HepG2 (cell line): ENCODE results near the gene IRF2. TPM values are rescaled to one million over a fixed set of nuclear protein-coding genes. Genes with fewer than 3 reads are reported as not detected.

Source experiments
- FOXA1 ChIP-seq, 2 experiments: fragments of 450-650 bp in 1 of 2; sonication (generic) in 1 of 2; formaldehyde crosslinking in 1 of 2; IDR thresholded peaks; 2 replicates each; pipeline versions ENCODE4 v1.4.0 to v1.6.1; 2016 to 2020; ENCODE audit warnings: missing genetic modification reagents in 1 of 2
- HOXA3 ChIP-seq: sonication (generic); formaldehyde crosslinking; IDR thresholded peaks from 2 replicates; pipeline ENCODE4 v1.5.0; 2020; ENCODE audit warnings: missing genetic modification reagents
- MEIS1 ChIP-seq: sonication (generic); formaldehyde crosslinking; IDR thresholded peaks from 2 replicates; pipeline ENCODE4 v1.9.0; 2021; ENCODE audit warnings: mild to moderate bottlenecking, missing genetic modification reagents, moderate library complexity, borderline replicate concordance
- PCBP2 ChIP-seq: fragments of 200-400 bp; formaldehyde crosslinking; optimal IDR thresholded peaks from 2 replicates; pipeline ENCODE3; 2018; ENCODE audit warnings: low read length, low read depth; ENCODE audit not compliant: poor library complexity, severe bottlenecking
- POLR2AphosphoS5 ChIP-seq: IDR thresholded peaks from 2 replicates; pipeline ENCODE4 v1.6.1; 2012; ENCODE audit warnings: low read depth, low read length
- SOX13 ChIP-seq, 3 experiments: fragments of 450-650 bp in 1 of 3; sonication (generic) in 1 of 3; formaldehyde crosslinking in 1 of 3; IDR thresholded peaks in 2 of 3; conservative IDR thresholded peaks in 1 of 3; 2 replicates each; pipeline versions ENCODE4 v1.5.0 to v1.6.1; 2016 to 2020; ENCODE audit warnings: antibody characterized with exemption in 1 of 3, mild to moderate bottlenecking in 1 of 3, missing compliant biosample characterization in 1 of 3, missing genetic modification reagents in 1 of 3, moderate library complexity in 1 of 3
- THAP11 ChIP-seq: IDR thresholded peaks from 2 replicates; pipeline ENCODE4 v1.6.1; 2016; ENCODE audit warnings: missing biosample characterization, missing genetic modification reagents
- YEATS4 ChIP-seq: sonication (generic); formaldehyde crosslinking; IDR thresholded peaks from 2 replicates; pipeline ENCODE4 v1.4.0; 2020; ENCODE audit warnings: missing genetic modification reagents, borderline replicate concordance
- ZBTB1 ChIP-seq: sonication (generic); formaldehyde crosslinking; IDR thresholded peaks from 2 replicates; pipeline ENCODE4 v1.4.0; 2020; ENCODE audit warnings: missing genetic modification reagents, borderline replicate concordance
- ZFX ChIP-seq: sonication (generic); formaldehyde crosslinking; IDR thresholded peaks from 2 replicates; pipeline ENCODE4 v1.4.0; 2020; ENCODE audit warnings: mild to moderate bottlenecking, low read depth, missing genetic modification reagents, moderate library complexity
- ZNF280D ChIP-seq: sonication (generic); formaldehyde crosslinking; IDR thresholded peaks from 2 replicates; pipeline ENCODE4 v1.5.1; 2020; ENCODE audit warnings: mild to moderate bottlenecking, missing genetic modification reagents
- ZNF609 ChIP-seq: sonication (generic); formaldehyde crosslinking; IDR thresholded peaks from 2 replicates; pipeline ENCODE4 v1.4.0; 2020; ENCODE audit warnings: mild to moderate bottlenecking, missing genetic modification reagents, borderline replicate concordance
- ZSCAN25 ChIP-seq: sonication (generic); formaldehyde crosslinking; IDR thresholded peaks from 2 replicates; pipeline ENCODE4 v1.8.0; 2022; ENCODE audit warnings: mild to moderate bottlenecking, missing genetic modification reagents
- polyA plus RNA-seq, 8 experiments: library from polyadenylated mRNA; depleted of rRNA in 3 of 8; stranded (reverse) in 7 of 8; unstranded in 1 of 8; fragments of >200 nt; fragmentation: Illumina TruSeq in 4 of 8; extraction: Trizol in 4 of 8; gene quantifications; 2 replicates each; pipeline versions ENCODE4 v1.2.1 to v1.2.3, GENCODE V29; 2011 to 2016; ENCODE audit warnings: low read depth in 4 of 8, missing spikeins in 1 of 8, mixed read lengths in 1 of 8; ENCODE audit not compliant: insufficient read depth in 1 of 8
- total RNA-seq, 5 experiments: library from RNA; depleted of rRNA; stranded (reverse); fragments of >200 nt; fragmentation: Illumina TruSeq; extraction: Trizol; gene quantifications; 2 replicates each; pipeline ENCODE4 v1.2.3, GENCODE V29; 2016; ENCODE audit warnings: low read depth in 1 of 5
- TF ChIP-seq, protein P1 (sequence below): sonication (generic); formaldehyde crosslinking; IDR thresholded peaks from 2 replicates; pipeline ENCODE4 v1.8.1; 2023; ENCODE audit warnings: mild to moderate bottlenecking, moderate library complexity, missing genetic modification reagents
- TF ChIP-seq, protein P2 (sequence below): sonication (generic); formaldehyde crosslinking; IDR thresholded peaks from 2 replicates; pipeline ENCODE4 v1.8.0; 2022; ENCODE audit warnings: mild to moderate bottlenecking, missing genetic modification reagents, borderline replicate concordance

Gene IRF2
- total and polyA plus RNA-seq, 2 of the 13 experiments (the other 11 are each of a cell fraction or from before 2014, with no cell fraction given), result 15.5 to 28.8 TPM

DNA sequence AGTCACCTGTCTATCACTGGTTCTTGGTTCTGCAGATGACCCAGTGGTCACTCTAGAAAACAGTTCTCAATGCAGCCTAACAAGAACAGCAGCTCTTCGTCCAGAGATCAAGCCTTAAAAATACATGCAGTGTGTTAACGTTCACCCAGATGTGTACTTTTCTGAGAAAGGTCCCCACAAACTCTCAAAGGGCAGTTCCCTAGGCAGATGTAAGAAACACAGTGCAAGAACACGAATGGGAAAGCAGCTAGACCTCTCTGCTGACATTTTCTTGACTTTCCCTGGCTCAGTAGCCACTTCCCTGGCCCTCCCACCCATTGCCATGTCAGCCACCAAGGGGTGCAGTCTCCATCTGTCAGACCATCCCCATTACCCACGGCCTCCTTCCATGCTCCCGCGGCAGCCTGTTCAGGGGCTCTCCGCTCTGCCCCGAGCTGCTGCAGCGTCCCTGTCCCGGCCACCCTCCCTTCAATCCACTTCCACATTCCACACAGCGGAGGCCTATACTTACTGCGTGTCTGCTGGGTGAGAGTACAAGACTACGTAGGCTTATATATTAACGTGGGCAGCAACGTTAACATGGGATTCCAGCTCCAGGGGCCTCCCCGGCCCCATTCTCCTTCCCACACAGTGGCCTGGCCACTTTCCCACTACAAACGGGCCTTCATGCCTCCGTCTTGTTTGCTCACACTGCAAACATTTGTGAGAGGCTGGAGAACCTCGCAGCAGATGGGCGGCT, 34.3 kb downstream of the IRF2 start (continued):
- TF ChIP-seq ZFX (CRISPR knock-in tag), result peak; percentile 72
- no peak for TF ChIP-seq FOXA1 (IDR thresholded peaks at IDR 0.05)
- TF ChIP-seq FOXA1 (CRISPR knock-in tag; IDR thresholded peaks at IDR 0.05), result peak; percentile 52
- TF ChIP-seq SOX13 (IDR thresholded peaks at IDR 0.05), result no peak
- TF ChIP-seq SOX13 (CRISPR knock-in tag; conservative IDR thresholded peaks at IDR 0.05 in 1 of 2, IDR thresholded peaks at IDR 0.05 in 1 of 2), result peak in 1 of 2 experiments; percentile 51; a peak in 2 of 4 replicates
- TF ChIP-seq ZBTB1 (CRISPR knock-in tag), result no peak
- peak; percentile 35; the same call in 1 of the 2 replicates for TF ChIP-seq POLR2AphosphoS5
- TF ChIP-seq THAP11, result 0 out of 2 replicates have a peak, but pooled peaks have one; percentile 26
- TF ChIP-seq, protein P1, sequence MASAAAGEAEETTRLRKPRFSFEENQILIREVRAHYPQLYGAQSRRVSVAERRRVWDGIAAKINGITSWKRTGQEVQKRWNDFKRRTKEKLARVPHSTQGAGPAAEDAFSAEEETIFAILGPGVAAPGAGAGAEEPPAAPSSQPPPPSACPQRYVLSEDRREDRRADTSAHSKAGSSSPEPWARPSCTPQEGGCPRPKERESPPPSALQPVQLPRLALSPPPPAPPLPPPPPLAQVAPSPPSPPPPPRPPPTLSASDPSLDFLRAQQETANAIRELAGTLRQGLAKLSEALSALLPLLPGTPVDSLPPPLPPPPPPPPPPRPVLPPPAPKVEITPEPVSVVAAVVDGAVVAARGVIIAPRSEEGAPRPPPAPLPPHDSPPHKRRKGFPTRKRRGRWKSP (CRISPR knock-in tag), result peak; percentile 54; the same call in 1 of the 2 replicates
- TF ChIP-seq MEIS1 (CRISPR knock-in tag), result peak; percentile 85; the same call in 1 of the 2 replicates
- TF ChIP-seq HOXA3 (CRISPR knock-in tag), result peak; percentile 28; the same call in 1 of the 2 replicates
- peak; percentile 49; the same call in 1 of the 2 replicates for TF ChIP-seq ZSCAN25
- TF ChIP-seq, protein P2, sequence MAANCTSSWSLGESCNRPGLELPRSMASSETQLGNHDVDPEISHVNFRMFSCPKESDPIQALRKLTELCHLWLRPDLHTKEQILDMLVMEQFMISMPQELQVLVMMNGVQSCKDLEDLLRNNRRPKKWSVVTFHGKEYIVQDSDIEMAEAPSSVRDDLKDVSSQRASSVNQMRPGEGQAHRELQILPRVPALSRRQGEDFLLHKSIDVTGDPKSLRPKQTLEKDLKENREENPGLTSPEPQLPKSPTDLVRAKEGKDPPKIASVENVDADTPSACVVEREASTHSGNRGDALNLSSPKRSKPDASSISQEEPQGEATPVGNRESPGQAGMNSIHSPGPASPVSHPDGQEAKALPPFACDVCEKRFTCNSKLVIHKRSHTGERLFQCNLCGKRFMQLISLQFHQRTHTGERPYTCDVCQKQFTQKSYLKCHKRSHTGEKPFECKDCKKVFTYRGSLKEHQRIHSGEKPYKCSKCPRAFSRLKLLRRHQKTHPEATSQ (CRISPR knock-in tag), result no peak
- TF ChIP-seq PCBP2, result no peak
- TF ChIP-seq ZNF609 (CRISPR knock-in tag), result peak; percentile 76; the same call in 1 of the 2 replicates
- TF ChIP-seq ZNF280D (CRISPR knock-in tag), result peak; percentile 87; the same call in 1 of the 2 replicates
- TF ChIP-seq YEATS4, result peak; percentile 28; the same call in 1 of the 2 replicates
